PFSK-1 (cell line): ENCODE measurements around the gene NYAP2.

ENCODE experiments used
- FOXP2 ChIP-seq: optimal IDR thresholded peaks from 2 replicates; pipeline ENCODE3; 2011; ENCODE audit warnings: borderline replicate concordance, control low read depth, inconsistent platforms; ENCODE audit not compliant: insufficient read depth; ENCODE audit errors: extremely low read length, extremely low read depth
- POLR2AphosphoS5 ChIP-seq: IDR thresholded peaks from 2 replicates; pipeline ENCODE4 v1.6.1; 2012; ENCODE audit warnings: low read depth, mild to moderate bottlenecking, control low read depth, low read length, moderate library complexity
- REST ChIP-seq, 2 experiments: IDR thresholded peaks; 2 replicates each; pipeline versions ENCODE4 v1.6.1 to v1.8.0; 2011 to 2012; ENCODE audit warnings: low read depth in 2 of 2, low read length in 2 of 2, control low read depth in 1 of 2, inconsistent platforms in 1 of 2, mild to moderate bottlenecking in 1 of 2, moderate library complexity in 1 of 2; ENCODE audit not compliant: insufficient read depth in 1 of 2
- SIN3A ChIP-seq: IDR thresholded peaks from 2 replicates; pipeline ENCODE4 v1.6.1; 2012; ENCODE audit warnings: mild to moderate bottlenecking, low read length, moderate library complexity, borderline replicate concordance; ENCODE audit not compliant: insufficient read depth
- TAF1 ChIP-seq: IDR thresholded peaks from 2 replicates; pipeline ENCODE4 v1.6.1; 2012; ENCODE audit warnings: low read length, control low read depth, borderline replicate concordance; ENCODE audit not compliant: insufficient read depth

NYAP2 gene

GRCh38 chr2:225411452-225411851 lies 11.9 kb downstream of the NYAP2 start:
- no peak for TF ChIP-seq SIN3A
- TF ChIP-seq POLR2AphosphoS5: no peak
- TF ChIP-seq TAF1: no peak
- no peak for TF ChIP-seq FOXP2
- TF ChIP-seq REST (IDR thresholded peaks at IDR 0.05; ENCODE audit: insufficient read depth in 1 of 2, low read depth in 2 of 2, low read length in 2 of 2): no peak

DNA sequence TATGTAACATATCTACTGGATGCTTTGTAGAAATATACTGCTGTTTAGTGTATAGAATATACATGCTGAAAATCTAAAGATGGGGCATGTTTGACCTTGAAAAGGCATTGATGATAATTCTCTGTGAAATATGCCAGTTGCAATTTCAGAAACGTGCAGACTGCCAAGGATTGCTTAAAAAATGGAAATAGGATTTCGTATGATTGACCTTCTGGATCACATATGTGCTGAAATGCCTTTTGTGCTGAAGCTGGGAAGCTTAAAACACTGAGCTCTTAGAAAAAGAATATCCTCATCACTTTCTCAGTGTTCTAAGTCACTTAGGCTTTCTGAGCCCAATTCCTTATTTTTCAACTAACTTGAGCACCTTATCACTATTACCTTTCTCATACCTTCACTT lies 14.3 kb downstream of the NYAP2 start:
- TF ChIP-seq SIN3A (no peak), TAF1 (no peak)

- TF ChIP-seq TAF1 (no peak), SIN3A (no peak), FOXP2 (no peak), REST (IDR thresholded peaks at IDR 0.05; ENCODE audit: insufficient read depth in 1 of 2, low read depth in 2 of 2, low read length in 2 of 2) (no peak), POLR2AphosphoS5 (no peak)
Measured at GRCh38 chr2:225414902-225415301, 15.4 kb downstream of the NYAP2 start.

DNA sequence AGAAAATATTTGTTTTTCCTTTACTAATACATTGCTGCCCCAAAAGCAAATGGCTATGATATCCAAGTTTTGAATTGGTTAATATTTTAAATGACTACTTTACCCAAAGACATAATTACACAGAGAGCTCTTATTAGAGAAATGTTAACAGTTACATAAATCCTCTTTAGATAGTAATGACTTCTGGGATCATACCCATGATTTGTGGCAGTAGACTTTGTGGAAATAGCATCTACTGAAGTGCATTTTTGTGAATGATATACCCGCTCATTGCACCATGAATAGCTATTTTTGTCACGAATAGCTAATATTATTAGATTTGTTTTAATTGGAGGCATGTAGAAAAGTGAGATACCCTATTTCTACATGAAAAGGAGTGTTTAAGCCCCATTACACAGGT lies 15.8 kb downstream of the NYAP2 start:
- TF ChIP-seq SIN3A (no peak), POLR2AphosphoS5 (no peak), REST (IDR thresholded peaks at IDR 0.05; ENCODE audit: insufficient read depth in 1 of 2, low read depth in 2 of 2, low read length in 2 of 2) (no peak), FOXP2 (no peak), TAF1 (no peak)

DNA sequence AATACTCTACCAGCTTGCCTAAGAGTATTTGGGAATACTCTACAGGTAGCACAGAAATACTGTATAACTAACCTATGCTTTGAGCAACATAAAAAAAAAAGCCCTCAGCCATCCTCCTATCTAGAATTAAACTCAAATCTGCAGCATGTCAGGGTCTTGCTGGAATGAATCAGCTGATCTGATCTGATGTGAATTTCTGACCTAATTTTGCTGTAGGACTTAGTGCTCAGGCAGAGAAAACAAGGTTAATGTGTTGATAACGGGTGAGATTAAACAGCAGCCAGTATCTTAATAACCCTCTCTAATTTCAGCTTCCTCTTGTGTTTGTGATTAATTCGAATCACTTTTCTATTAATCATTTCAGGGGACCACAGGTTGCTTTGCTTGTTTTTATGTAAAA lies 16.3 kb downstream of the NYAP2 start:
- TF ChIP-seq SIN3A: no peak
- TF ChIP-seq FOXP2: no peak
- no peak for TF ChIP-seq TAF1
- TF ChIP-seq REST (IDR thresholded peaks at IDR 0.05; ENCODE audit: insufficient read depth in 1 of 2, low read depth in 2 of 2, low read length in 2 of 2): no peak
- TF ChIP-seq POLR2AphosphoS5: no peak
